HepG2 (cell line): ENCODE results near the gene SLC25A48. TPM values are rescaled to one million over a fixed set of nuclear protein-coding genes. Genes with fewer than 3 reads are reported as not detected.

Experiments used
- ATAC-seq: fragments of 200-7000 bp; cut with Tn5 transposase; 3 replicates; pipeline ENCODE4 v1.9.1; 2020; ENCODE audit warnings: mild to moderate bottlenecking, moderate library complexity
- BruUV-seq: library from RNA; stranded (reverse); fragments of 400-500 nt; replicated peaks from 2 replicates; lab custom pipeline; 2021; lab: Mats Ljungman, UMichigan
- CTCF ChIA-PET: fragments of 300-600 bp; formaldehyde crosslinking; extraction: SDS; loops from one replicate; lab custom pipeline; 2021; ENCODE audit warnings: low total read pairs, inconsistent platforms, low intra/inter-chr PET ratio; lab: Yijun Ruan, JAX
- POLR2A ChIA-PET: fragments of 350-600 bp; sonication (Branson Sonifier 250); formaldehyde crosslinking; loops from one replicate; lab custom pipeline; 2020; ENCODE audit warnings: antibody characterized with exemption, inconsistent platforms; lab: Yijun Ruan, JAX
- DNase-seq: peaks from one replicate; pipeline ENCODE4 v3.0.0-alpha.2; 2015; ENCODE audit warnings: low spot score
- FAIRE-seq: peaks from 3 replicates; lab custom pipeline; 2011; peaks lifted over from hg19 to GRCh38; lab: Jason Lieb, UNC
- H2AFZ ChIP-seq: one replicate; pipeline ENCODE4 v1.6.1; 2011; ENCODE audit warnings: low read length, inconsistent platforms
- H3K27ac ChIP-seq: fragments of 300-600 bp; 3 replicates; pipeline ENCODE4 v1.8.0; 2011; ENCODE audit warnings: mixed run types, mild to moderate bottlenecking, mixed read lengths, low read length, inconsistent platforms; ENCODE audit not compliant: insufficient read depth; ENCODE audit errors: extremely low read length
- H3K27me3 ChIP-seq, 2 experiments: fragments of 200-600 bp in 1 of 2; 2 replicates in 1 of 2; 3 replicates in 1 of 2; pipeline versions ENCODE4 v1.6.0 to v1.8.0; 2011; ENCODE audit warnings: low read length in 2 of 2, mild to moderate bottlenecking in 2 of 2, moderate library complexity in 2 of 2, inconsistent platforms in 1 of 2; ENCODE audit not compliant: insufficient read depth in 2 of 2, control insufficient read depth in 1 of 2
- H3K36me3 ChIP-seq, 2 experiments: fragments of 200-600 bp in 1 of 2; replicated peaks in 1 of 2; 2 replicates in 1 of 2; 3 replicates in 1 of 2; pipeline versions ENCODE4 v1.5.1 to v1.8.0; 2011; ENCODE audit warnings: low read length in 2 of 2, inconsistent platforms in 1 of 2; ENCODE audit not compliant: insufficient read depth in 2 of 2, control insufficient read depth in 1 of 2
- H3K4me1 ChIP-seq: 2 replicates; pipeline ENCODE4 v1.5.1; 2012; ENCODE audit warnings: low read length, inconsistent platforms; ENCODE audit not compliant: insufficient read depth
- H3K4me2 ChIP-seq: 2 replicates; pipeline ENCODE4 v1.6.0; 2011; ENCODE audit warnings: low read depth, low read length, inconsistent platforms
- H3K4me3 ChIP-seq, 3 experiments: fragments of 200-600 bp in 1 of 3; sonication (generic), shearing (Covaris generic) in 1 of 3; replicated peaks in 1 of 3; 2 replicates each; pipeline ENCODE4 v1.5.1; 2011 to 2016; ENCODE audit warnings: low read length in 3 of 3, inconsistent platforms in 2 of 3, low read depth in 2 of 3, mild to moderate bottlenecking in 2 of 3, control low read depth in 1 of 3, mixed read lengths in 1 of 3; ENCODE audit not compliant: insufficient read depth in 1 of 3
- H3K79me2 ChIP-seq: one replicate; pipeline ENCODE4 v1.6.1; 2011; ENCODE audit warnings: low read length, inconsistent platforms; ENCODE audit not compliant: insufficient read depth
- H3K9ac ChIP-seq: 2 replicates; pipeline ENCODE4 v1.6.0; 2011; ENCODE audit warnings: mild to moderate bottlenecking, low read depth, low read length, inconsistent platforms; ENCODE audit not compliant: insufficient read depth
- H3K9me3 ChIP-seq: 2 replicates; pipeline ENCODE4 v1.5.1; 2012; ENCODE audit warnings: mild to moderate bottlenecking, low read length
- H4K20me1 ChIP-seq: 2 replicates; pipeline ENCODE4 v1.6.0; 2011; ENCODE audit warnings: inconsistent platforms, mild to moderate bottlenecking, low read length, moderate library complexity; ENCODE audit not compliant: insufficient read depth
- ARNT ChIP-seq: fragments of 450-650 bp; IDR thresholded peaks from 2 replicates; pipeline ENCODE4 v1.6.1; 2017
- ASH2L ChIP-seq: fragments of 300-600, 200-600 bp; sonication (generic); IDR thresholded peaks from 2 replicates; pipeline ENCODE4 v1.7.0; 2017; ENCODE audit warnings: low read depth, mild to moderate bottlenecking, moderate library complexity, mixed read lengths, low read length; ENCODE audit not compliant: insufficient read length
- ELF1 ChIP-seq: sonication (generic); formaldehyde crosslinking; IDR thresholded peaks from 2 replicates; pipeline ENCODE4 v1.4.0; 2020; ENCODE audit warnings: missing genetic modification reagents
- MAFF ChIP-seq: IDR thresholded peaks from 2 replicates; pipeline ENCODE4 v1.6.1; 2011; ENCODE audit warnings: low read depth, low read length, improper control_type of control experiment
- MBNL3 ChIP-seq: fragments of 250-450 bp; sonication (Bioruptor Pico); conservative IDR thresholded peaks from 2 replicates; pipeline ENCODE4 v1.8.0; 2022; ENCODE audit warnings: mild to moderate bottlenecking, inconsistent platforms
- ZNF367 ChIP-seq: sonication (generic); formaldehyde crosslinking; IDR thresholded peaks from 2 replicates; pipeline ENCODE4 v1.4.0; 2020; ENCODE audit warnings: missing genetic modification reagents, borderline replicate concordance
- ZNF432 ChIP-seq: sonication (generic); formaldehyde crosslinking; IDR thresholded peaks from 2 replicates; pipeline ENCODE4 v1.5.0; 2020; ENCODE audit warnings: missing genetic modification reagents, mild to moderate bottlenecking, borderline replicate concordance
- ZNF839 ChIP-seq: sonication (generic); formaldehyde crosslinking; IDR thresholded peaks from 2 replicates; pipeline ENCODE4 v1.4.0; 2020; ENCODE audit warnings: missing genetic modification reagents, mild to moderate bottlenecking, borderline replicate concordance
- WGBS: methylation state at CpG from one replicate; pipeline ENCODE4 v1.1.6; 2017; ENCODE audit warnings: low lambda C conversion rate; 5-methylcytosine and 5-hydroxymethylcytosine counted together
- in situ Hi-C: cut with HindIII; loops from 2 replicates; pipeline ENCODE4 v1.10.0; 2017; ENCODE audit warnings: low pct_unique_long_range_greater_than_20kb; ENCODE audit not compliant: extremely low pct_ligation_motif_present
- intact Hi-C: fragments of 100-400 bp; cut with micrococcal nuclease; formaldehyde crosslinking; loops from one replicate; pipeline ENCODE4 v1.10.0; 2022; ENCODE audit not compliant: unreplicated experiment
- polyA plus RNA-seq, 8 experiments: library from polyadenylated mRNA; depleted of rRNA in 3 of 8; stranded (reverse) in 7 of 8; unstranded in 1 of 8; fragments of >200 nt; fragmentation: Illumina TruSeq in 4 of 8; extraction: Trizol in 4 of 8; gene quantifications; 2 replicates each; pipeline versions ENCODE4 v1.2.1 to v1.2.3, GENCODE V29; 2011 to 2016; ENCODE audit warnings: low read depth in 4 of 8, missing spikeins in 1 of 8, mixed read lengths in 1 of 8; ENCODE audit not compliant: insufficient read depth in 1 of 8
- total RNA-seq, 5 experiments: library from RNA; depleted of rRNA; stranded (reverse); fragments of >200 nt; fragmentation: Illumina TruSeq; extraction: Trizol; gene quantifications; 2 replicates each; pipeline ENCODE4 v1.2.3, GENCODE V29; 2016; ENCODE audit warnings: low read depth in 1 of 5
- TF ChIP-seq, protein P1 (sequence below), 2 experiments: IDR thresholded peaks; 2 replicates each; pipeline ENCODE4 v1.6.1; 2011 to 2012; ENCODE audit warnings: low read length in 2 of 2, borderline replicate concordance in 1 of 2, low read depth in 1 of 2, mild to moderate bottlenecking in 1 of 2, moderate library complexity in 1 of 2
- TF ChIP-seq, protein P2 (sequence below): IDR thresholded peaks from 2 replicates; pipeline ENCODE4 v1.6.1; 2016; ENCODE audit warnings: missing compliant biosample characterization, missing genetic modification reagents, borderline replicate concordance
- TF ChIP-seq, protein P3 (sequence below): sonication (generic); formaldehyde crosslinking; conservative IDR thresholded peaks from 2 replicates; pipeline ENCODE4 v1.4.0; 2020; ENCODE audit warnings: missing genetic modification reagents

The SLC25A48 gene
- total and polyA plus RNA-seq, 2 of the 13 experiments (the other 11 are each of a cell fraction or from before 2014, with no cell fraction given), result 0.17 to 4.5 TPM

DNA sequence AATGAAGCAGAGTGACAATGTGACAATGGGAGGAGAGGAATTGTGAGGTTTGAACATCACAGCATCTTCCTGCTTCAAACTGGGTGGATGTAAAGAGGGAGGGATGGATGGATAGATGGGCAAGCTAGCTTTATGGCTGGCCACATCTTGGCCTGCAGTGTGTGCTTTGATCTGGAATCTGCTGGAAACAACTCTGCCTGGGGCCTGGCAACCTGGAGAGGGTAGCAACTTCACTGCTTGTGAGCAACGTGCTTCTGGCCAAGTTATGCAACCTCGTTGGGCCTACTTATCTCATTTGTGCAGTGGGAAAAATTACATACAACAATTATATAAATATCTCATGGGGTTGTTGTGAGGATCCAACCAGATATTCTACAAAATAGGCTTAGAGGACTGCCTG is 55.8 kb downstream of the SLC25A48 start:
- POLR2A ChIA-PET, result interaction anchor here (1.3 kb wide), 1 partner anchor 163 kb away, joined by 3 read pairs; no protein-coding TSS in a partner anchor
- Histone ChIP-seq H3K9me3 (no peaks in the 10 kb centered on the region), H3K4me3 (no peak overlapping the region), H3K9ac (no peak overlapping the region), H2AFZ (no peak overlapping the region), H4K20me1 (no peaks in the 10 kb centered on the region), H3K4me1 (peaks cover 23% of the 10 kb centered on the region), H3K36me3 (no peaks in the 10 kb centered on the region), H3K4me2 (no peak overlapping the region), H3K79me2 (no peaks in the 10 kb centered on the region), H3K27me3 (peaks cover 0 to 5% of the 10 kb centered on the region in 2 experiments; a peak in 2 of 5 replicates), H3K27ac (no peak overlapping the region)
- DNase-seq (no peak), FAIRE-seq (no peak), ATAC-seq (no peak)
- WGBS, result 0% methylated on average over 2 of the region's 2 CpGs
- in situ Hi-C loops (no loop called here), intact Hi-C loops (no loop called here)
- CTCF ChIA-PET, result no interaction called here
- BruUV-seq, result no TSS peak
- TF ChIP-seq, protein P1, sequence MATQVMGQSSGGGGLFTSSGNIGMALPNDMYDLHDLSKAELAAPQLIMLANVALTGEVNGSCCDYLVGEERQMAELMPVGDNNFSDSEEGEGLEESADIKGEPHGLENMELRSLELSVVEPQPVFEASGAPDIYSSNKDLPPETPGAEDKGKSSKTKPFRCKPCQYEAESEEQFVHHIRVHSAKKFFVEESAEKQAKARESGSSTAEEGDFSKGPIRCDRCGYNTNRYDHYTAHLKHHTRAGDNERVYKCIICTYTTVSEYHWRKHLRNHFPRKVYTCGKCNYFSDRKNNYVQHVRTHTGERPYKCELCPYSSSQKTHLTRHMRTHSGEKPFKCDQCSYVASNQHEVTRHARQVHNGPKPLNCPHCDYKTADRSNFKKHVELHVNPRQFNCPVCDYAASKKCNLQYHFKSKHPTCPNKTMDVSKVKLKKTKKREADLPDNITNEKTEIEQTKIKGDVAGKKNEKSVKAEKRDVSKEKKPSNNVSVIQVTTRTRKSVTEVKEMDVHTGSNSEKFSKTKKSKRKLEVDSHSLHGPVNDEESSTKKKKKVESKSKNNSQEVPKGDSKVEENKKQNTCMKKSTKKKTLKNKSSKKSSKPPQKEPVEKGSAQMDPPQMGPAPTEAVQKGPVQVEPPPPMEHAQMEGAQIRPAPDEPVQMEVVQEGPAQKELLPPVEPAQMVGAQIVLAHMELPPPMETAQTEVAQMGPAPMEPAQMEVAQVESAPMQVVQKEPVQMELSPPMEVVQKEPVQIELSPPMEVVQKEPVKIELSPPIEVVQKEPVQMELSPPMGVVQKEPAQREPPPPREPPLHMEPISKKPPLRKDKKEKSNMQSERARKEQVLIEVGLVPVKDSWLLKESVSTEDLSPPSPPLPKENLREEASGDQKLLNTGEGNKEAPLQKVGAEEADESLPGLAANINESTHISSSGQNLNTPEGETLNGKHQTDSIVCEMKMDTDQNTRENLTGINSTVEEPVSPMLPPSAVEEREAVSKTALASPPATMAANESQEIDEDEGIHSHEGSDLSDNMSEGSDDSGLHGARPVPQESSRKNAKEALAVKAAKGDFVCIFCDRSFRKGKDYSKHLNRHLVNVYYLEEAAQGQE (IDR thresholded peaks at IDR 0.05; ENCODE audit: borderline replicate concordance in 1 of 2, low read depth in 1 of 2, low read length in 2 of 2), result no peak

DNA sequence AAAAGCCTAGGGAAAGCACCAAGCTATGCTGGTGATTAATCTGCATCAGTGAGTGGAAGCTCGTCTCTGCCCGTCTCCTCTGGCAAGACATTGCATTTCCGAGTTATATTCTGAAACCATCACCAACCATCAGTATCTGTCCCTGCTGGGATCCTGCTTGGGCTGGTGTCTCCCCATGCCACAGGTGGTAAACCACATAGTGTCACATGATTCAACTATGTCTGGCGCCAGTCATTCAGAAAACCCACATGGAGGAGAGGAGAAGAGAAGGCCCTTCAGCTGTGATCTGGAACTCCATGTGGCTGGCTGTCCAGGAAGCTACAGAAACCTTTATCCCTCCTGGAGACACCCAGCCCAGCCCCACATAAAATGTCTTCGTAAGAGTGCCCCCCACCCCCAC is 56.4 kb downstream of the SLC25A48 start:
- Histone ChIP-seq H4K20me1 (no peaks in the 10 kb centered on the region), H3K9ac (no peak overlapping the region), H2AFZ (no peak overlapping the region), H3K9me3 (no peaks in the 10 kb centered on the region), H3K27ac (no peak overlapping the region), H3K4me3 (no peak overlapping the region), H3K27me3 (peaks cover 0 to 5% of the 10 kb centered on the region in 2 experiments; a peak in 2 of 5 replicates), H3K4me2 (no peak overlapping the region), H3K36me3 (no peaks in the 10 kb centered on the region), H3K4me1 (peaks cover 27% of the 10 kb centered on the region), H3K79me2 (no peaks in the 10 kb centered on the region)
- 42% methylated on average over 5 of the region's 5 CpGs for WGBS
- DNase-seq (no peak), ATAC-seq (no peak), FAIRE-seq (no peak)
- ChIA-PET POLR2A (interaction anchor here (1.3 kb wide), 1 partner anchor 163 kb away, joined by 3 read pairs; no protein-coding TSS in a partner anchor), CTCF (no interaction called here)
- no TSS peak for BruUV-seq
- in situ Hi-C loops (no loop called here), intact Hi-C loops (no loop called here)
- no peak for TF ChIP-seq MBNL3 (CRISPR knock-in tag)
- TF ChIP-seq ARNT, result no peak
- TF ChIP-seq, protein P2, sequence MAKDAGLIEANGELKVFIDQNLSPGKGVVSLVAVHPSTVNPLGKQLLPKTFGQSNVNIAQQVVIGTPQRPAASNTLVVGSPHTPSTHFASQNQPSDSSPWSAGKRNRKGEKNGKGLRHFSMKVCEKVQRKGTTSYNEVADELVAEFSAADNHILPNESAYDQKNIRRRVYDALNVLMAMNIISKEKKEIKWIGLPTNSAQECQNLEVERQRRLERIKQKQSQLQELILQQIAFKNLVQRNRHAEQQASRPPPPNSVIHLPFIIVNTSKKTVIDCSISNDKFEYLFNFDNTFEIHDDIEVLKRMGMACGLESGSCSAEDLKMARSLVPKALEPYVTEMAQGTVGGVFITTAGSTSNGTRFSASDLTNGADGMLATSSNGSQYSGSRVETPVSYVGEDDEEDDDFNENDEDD, result no peak
- TF ChIP-seq ZNF839 (CRISPR knock-in tag), result no peak
- TF ChIP-seq, protein P3, sequence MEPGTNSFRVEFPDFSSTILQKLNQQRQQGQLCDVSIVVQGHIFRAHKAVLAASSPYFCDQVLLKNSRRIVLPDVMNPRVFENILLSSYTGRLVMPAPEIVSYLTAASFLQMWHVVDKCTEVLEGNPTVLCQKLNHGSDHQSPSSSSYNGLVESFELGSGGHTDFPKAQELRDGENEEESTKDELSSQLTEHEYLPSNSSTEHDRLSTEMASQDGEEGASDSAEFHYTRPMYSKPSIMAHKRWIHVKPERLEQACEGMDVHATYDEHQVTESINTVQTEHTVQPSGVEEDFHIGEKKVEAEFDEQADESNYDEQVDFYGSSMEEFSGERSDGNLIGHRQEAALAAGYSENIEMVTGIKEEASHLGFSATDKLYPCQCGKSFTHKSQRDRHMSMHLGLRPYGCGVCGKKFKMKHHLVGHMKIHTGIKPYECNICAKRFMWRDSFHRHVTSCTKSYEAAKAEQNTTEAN (CRISPR knock-in tag), result no peak
- no peak for TF ChIP-seq ELF1 (CRISPR knock-in tag)
- no peak for TF ChIP-seq ZNF367 (CRISPR knock-in tag)
- no peak for TF ChIP-seq MAFF
- TF ChIP-seq ZNF432, result no peak
- no peak for TF ChIP-seq ASH2L
